CD8-positive, alpha-beta memory T cell (primary cell): ENCODE measurements around the gene SNCA. TPM values are rescaled to one million over a fixed set of nuclear protein-coding genes. Genes with fewer than 3 reads are reported as not detected.

Source experiments
- CTCF ChIA-PET: fragments of 350-600 bp; sonication (Branson Sonifier 250); formaldehyde crosslinking; loops from one replicate; lab custom pipeline; 2021; ENCODE audit warnings: antibody characterized with exemption; lab: Charles Lee
- POLR2A ChIA-PET: fragments of 350-600 bp; sonication (Branson Sonifier 250); formaldehyde crosslinking; loops from one replicate; lab custom pipeline; 2021; ENCODE audit warnings: antibody characterized with exemption; lab: Charles Lee
- DNase-seq, 5 donors: peaks; one replicate each; pipeline versions ENCODE4 v3.0.0 to v3.0.0-alpha.2; 2020 to 2022; ENCODE audit warnings: mixed read lengths in 1 of 5
- H3K27ac ChIP-seq: one replicate; pipeline ENCODE4 v1.7.0; 2013; ENCODE audit warnings: low read depth, mild to moderate bottlenecking, low read length, moderate library complexity
- H3K27me3 ChIP-seq: 2 replicates; pipeline ENCODE4 v1.7.0; 2013; ENCODE audit warnings: low read length, mild to moderate bottlenecking; ENCODE audit not compliant: insufficient read depth, poor library complexity, severe bottlenecking
- H3K36me3 ChIP-seq: 2 replicates; pipeline ENCODE4 v1.7.0; 2013; ENCODE audit warnings: mild to moderate bottlenecking, low read length, moderate library complexity; ENCODE audit not compliant: insufficient read depth
- H3K4me1 ChIP-seq: 2 replicates; pipeline ENCODE4 v1.7.0; 2013; ENCODE audit warnings: mild to moderate bottlenecking, low read length, moderate library complexity; ENCODE audit not compliant: insufficient read depth
- H3K4me3 ChIP-seq: 2 replicates; pipeline ENCODE4 v1.7.0; 2013; ENCODE audit warnings: mild to moderate bottlenecking, low read length
- H3K9me3 ChIP-seq: 2 replicates; pipeline ENCODE4 v1.7.0; 2013; ENCODE audit warnings: mild to moderate bottlenecking, low read length
- H3K27ac Mint-ChIP-seq, 8 donors: one replicate each; pipeline ENCODE4 v1.8.0; 2020 to 2021; ENCODE audit warnings: mixed read lengths in 8 of 8, mild to moderate bottlenecking in 6 of 8, inconsistent platforms in 3 of 8, moderate library complexity in 3 of 8
- H3K27me3 Mint-ChIP-seq, 2 donors: one replicate each; pipeline ENCODE4 v1.8.0; 2020 to 2021; ENCODE audit warnings: mixed read lengths in 2 of 2, mild to moderate bottlenecking in 1 of 2, moderate library complexity in 1 of 2
- H3K36me3 Mint-ChIP-seq, 3 donors: one replicate each; pipeline ENCODE4 v1.8.0; 2020 to 2021; ENCODE audit warnings: mixed read lengths in 3 of 3, inconsistent platforms in 1 of 3, mild to moderate bottlenecking in 1 of 3
- H3K4me1 Mint-ChIP-seq, 3 donors: one replicate each; pipeline ENCODE4 v1.8.0; 2020 to 2021; ENCODE audit warnings: mixed read lengths in 3 of 3, inconsistent platforms in 1 of 3, mild to moderate bottlenecking in 1 of 3
- H3K4me3 Mint-ChIP-seq, 7 donors: one replicate each; pipeline ENCODE4 v1.8.0; 2020 to 2021; ENCODE audit warnings: mixed read lengths in 7 of 7, mild to moderate bottlenecking in 6 of 7, moderate library complexity in 4 of 7, inconsistent platforms in 2 of 7
- H3K9me3 Mint-ChIP-seq, 5 donors: one replicate each; pipeline ENCODE4 v1.8.0; 2020 to 2022; ENCODE audit warnings: mixed read lengths in 5 of 5, mild to moderate bottlenecking in 3 of 5, moderate library complexity in 2 of 5, inconsistent platforms in 1 of 5
- polyA plus RNA-seq: library from polyadenylated mRNA; unstranded; fragments of 300-500 nt; fragmentation: Illumina TruSeq; gene quantifications from one replicate; pipeline ENCODE4 v1.2.3, GENCODE V29; 2021
- total RNA-seq, 2 experiments: library from RNA; stranded (reverse); gene quantifications; one replicate each; pipeline ENCODE4 v1.2.3, GENCODE V29; 2021

Gene SNCA
- total and polyA plus RNA-seq, 3 experiments from 2014 or later: 0.41 to 0.44 (median 0.42) TPM

GRCh38 chr4:89725268-89725667 lies 111.7 kb downstream of the SNCA start:
- H3K9me3 ChIP-seq: no peaks in the 10 kb centered on the region
- H3K36me3 Mint-ChIP-seq: no peaks in the 10 kb centered on the region
- H3K4me3 ChIP-seq: no peak overlapping the region
- ChIA-PET POLR2A (no interaction called here), CTCF (no interaction called here)
- no peak overlapping the region for H3K27ac ChIP-seq
- peaks cover 0 to 2% (median 0%) of the 10 kb centered on the region in 5 donors for H3K9me3 Mint-ChIP-seq
- no peak overlapping the region for H3K4me3 Mint-ChIP-seq
- DNase-seq: no peak
- no peaks in the 10 kb centered on the region for H3K27me3 ChIP-seq
- H3K4me1 Mint-ChIP-seq: no peaks in the 10 kb centered on the region
- H3K27me3 Mint-ChIP-seq: peaks cover 3 to 8% of the 10 kb centered on the region in 2 donors
- H3K4me1 ChIP-seq: no peaks in the 10 kb centered on the region
- H3K36me3 ChIP-seq: no peaks in the 10 kb centered on the region
- no peak overlapping the region for H3K27ac Mint-ChIP-seq

GRCh38 chr4:89724716-89725115 lies 112.2 kb downstream of the SNCA start:
- Mint-ChIP-seq H3K27me3 (peaks cover 3 to 8% of the 10 kb centered on the region in 2 donors), H3K4me3 (no peak overlapping the region), H3K9me3 (peaks cover 0 to 2% (median 0%) of the 10 kb centered on the region in 5 donors), H3K36me3 (no peaks in the 10 kb centered on the region), H3K27ac (no peak overlapping the region), H3K4me1 (no peaks in the 10 kb centered on the region)
- Histone ChIP-seq H3K4me1 (no peaks in the 10 kb centered on the region), H3K27me3 (no peaks in the 10 kb centered on the region), H3K27ac (no peak overlapping the region), H3K4me3 (no peak overlapping the region), H3K9me3 (no peaks in the 10 kb centered on the region), H3K36me3 (no peaks in the 10 kb centered on the region)
- no peak for DNase-seq
- ChIA-PET CTCF (no interaction called here), POLR2A (no interaction called here)

- CTCF ChIA-PET: no interaction called here
- POLR2A ChIA-PET: no interaction called here
- no peak overlapping the region for H3K4me3 Mint-ChIP-seq
These were observed 113.9 kb downstream of the SNCA start for GRCh38 chr4:89723096-89723495.

GRCh38 chr4:89722517-89722916 lies 114.4 kb downstream of the SNCA start:
- Histone ChIP-seq H3K4me3 (no peak overlapping the region), H3K36me3 (no peaks in the 10 kb centered on the region), H3K27ac (no peak overlapping the region), H3K27me3 (no peaks in the 10 kb centered on the region), H3K9me3 (no peaks in the 10 kb centered on the region), H3K4me1 (no peaks in the 10 kb centered on the region)
- ChIA-PET CTCF (no interaction called here), POLR2A (no interaction called here)
- H3K27me3 Mint-ChIP-seq: peaks cover 3 to 8% of the 10 kb centered on the region in 2 donors
- no peak overlapping the region for H3K4me3 Mint-ChIP-seq
- H3K36me3 Mint-ChIP-seq: no peaks in the 10 kb centered on the region
- DNase-seq: no peak
- no peak overlapping the region for H3K27ac Mint-ChIP-seq
- H3K9me3 Mint-ChIP-seq: peaks cover 0 to 2% (median 0%) of the 10 kb centered on the region in 5 donors
- no peaks in the 10 kb centered on the region for H3K4me1 Mint-ChIP-seq

More at GRCh38 chr4:89723096-89723495, 113.9 kb downstream of the SNCA start:
- H3K36me3 Mint-ChIP-seq: no peaks in the 10 kb centered on the region
- DNase-seq: no peak
- H3K9me3 ChIP-seq: no peaks in the 10 kb centered on the region
- no peaks in the 10 kb centered on the region for H3K4me1 Mint-ChIP-seq
- no peaks in the 10 kb centered on the region for H3K4me1 ChIP-seq
- peaks cover 0 to 2% (median 0%) of the 10 kb centered on the region in 5 donors for H3K9me3 Mint-ChIP-seq
- no peaks in the 10 kb centered on the region for H3K27me3 ChIP-seq
- H3K27ac ChIP-seq: no peak overlapping the region
- peaks cover 3 to 8% of the 10 kb centered on the region in 2 donors for H3K27me3 Mint-ChIP-seq
- no peak overlapping the region for H3K4me3 ChIP-seq
- H3K27ac Mint-ChIP-seq: no peak overlapping the region
- H3K36me3 ChIP-seq: no peaks in the 10 kb centered on the region

DNA sequence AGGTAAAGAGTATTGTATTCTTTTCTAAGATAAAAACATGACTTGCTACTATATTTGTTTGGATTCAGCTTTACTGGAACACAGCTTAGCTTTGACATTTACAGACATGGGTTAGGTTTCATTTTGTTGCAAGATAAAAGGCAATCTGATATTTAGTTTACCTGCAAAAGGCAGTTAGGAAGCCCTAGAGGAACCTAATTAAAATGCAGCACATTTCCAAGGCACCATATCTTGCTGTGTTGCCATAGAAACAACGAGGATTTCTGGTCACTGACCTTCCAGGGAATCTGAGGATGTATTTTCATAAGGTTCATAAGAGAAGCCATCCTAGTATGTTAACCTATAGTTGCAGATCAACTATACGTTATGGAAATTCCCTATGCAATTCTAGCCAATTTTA lies 116.0 kb downstream of the SNCA start:
- H3K36me3 Mint-ChIP-seq: no peaks in the 10 kb centered on the region
- peaks cover 0 to 2% (median 0%) of the 10 kb centered on the region in 5 donors for H3K9me3 Mint-ChIP-seq
- H3K4me1 Mint-ChIP-seq: no peaks in the 10 kb centered on the region
- ChIA-PET POLR2A (no interaction called here), CTCF (no interaction called here)
- Histone ChIP-seq H3K27me3 (no peaks in the 10 kb centered on the region), H3K27ac (no peak overlapping the region), H3K4me3 (no peak overlapping the region), H3K9me3 (no peaks in the 10 kb centered on the region), H3K36me3 (no peaks in the 10 kb centered on the region), H3K4me1 (no peaks in the 10 kb centered on the region)
- no peak overlapping the region for H3K4me3 Mint-ChIP-seq
- no peak overlapping the region for H3K27ac Mint-ChIP-seq
- peaks cover 2 to 8% of the 10 kb centered on the region in 2 donors for H3K27me3 Mint-ChIP-seq
- DNase-seq: no peak

DNA sequence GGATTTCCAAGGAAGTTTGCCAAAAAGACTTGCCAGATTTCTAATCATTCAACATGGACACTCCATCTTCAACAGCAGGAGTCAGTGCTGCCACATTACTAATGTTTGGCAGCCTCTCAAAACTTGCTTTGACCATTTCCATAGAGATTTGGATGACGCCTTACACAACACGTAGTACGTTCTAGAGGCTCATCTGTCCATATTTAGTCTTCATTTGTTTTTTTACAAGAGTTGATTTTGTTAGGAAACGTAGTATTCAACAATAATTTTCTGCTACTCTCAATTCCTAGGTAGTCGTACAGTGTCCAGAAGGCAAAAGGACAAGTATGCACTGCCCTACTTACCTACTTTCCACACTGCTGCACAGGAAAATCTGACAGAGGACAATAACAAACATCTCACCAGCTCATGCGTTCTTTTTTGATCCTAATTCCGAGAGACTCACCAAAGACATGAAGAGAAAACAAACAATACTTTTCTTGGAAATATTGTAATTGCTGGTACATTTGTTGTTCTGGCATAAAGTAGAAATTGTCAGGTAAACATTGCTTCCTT lies 117.3 kb downstream of the SNCA start:
- no peaks in the 10 kb centered on the region for H3K27me3 ChIP-seq
- H3K4me3 Mint-ChIP-seq: no peak overlapping the region
- H3K36me3 Mint-ChIP-seq: no peaks in the 10 kb centered on the region
- ChIA-PET CTCF (no interaction called here), POLR2A (no interaction called here)
- DNase-seq: no peak
- no peaks in the 10 kb centered on the region for H3K9me3 ChIP-seq
- H3K27ac Mint-ChIP-seq: no peak overlapping the region
- no peak overlapping the region for H3K27ac ChIP-seq
- H3K4me3 ChIP-seq: no peak overlapping the region
- H3K4me1 ChIP-seq: no peaks in the 10 kb centered on the region
- H3K4me1 Mint-ChIP-seq: no peaks in the 10 kb centered on the region
- no peaks in the 10 kb centered on the region for H3K36me3 ChIP-seq
- H3K27me3 Mint-ChIP-seq: peaks cover 2 to 8% of the 10 kb centered on the region in 2 donors
- no peaks in the 10 kb centered on the region for H3K9me3 Mint-ChIP-seq

GRCh38 chr4:89716893-89717292 lies 120.1 kb downstream of the SNCA start:
- Histone ChIP-seq H3K4me1 (no peaks in the 10 kb centered on the region), H3K4me3 (no peak overlapping the region), H3K27ac (no peak overlapping the region), H3K9me3 (no peaks in the 10 kb centered on the region), H3K36me3 (no peaks in the 10 kb centered on the region), H3K27me3 (no peaks in the 10 kb centered on the region)
- CTCF ChIA-PET: no interaction called here
- no peaks in the 10 kb centered on the region for H3K9me3 Mint-ChIP-seq
- no peak for DNase-seq
- no peak overlapping the region for H3K27ac Mint-ChIP-seq
- H3K4me3 Mint-ChIP-seq: no peak overlapping the region
- H3K27me3 Mint-ChIP-seq: no peaks in the 10 kb centered on the region
- no peaks in the 10 kb centered on the region for H3K36me3 Mint-ChIP-seq
- POLR2A ChIA-PET: no interaction called here
- H3K4me1 Mint-ChIP-seq: no peaks in the 10 kb centered on the region

DNA sequence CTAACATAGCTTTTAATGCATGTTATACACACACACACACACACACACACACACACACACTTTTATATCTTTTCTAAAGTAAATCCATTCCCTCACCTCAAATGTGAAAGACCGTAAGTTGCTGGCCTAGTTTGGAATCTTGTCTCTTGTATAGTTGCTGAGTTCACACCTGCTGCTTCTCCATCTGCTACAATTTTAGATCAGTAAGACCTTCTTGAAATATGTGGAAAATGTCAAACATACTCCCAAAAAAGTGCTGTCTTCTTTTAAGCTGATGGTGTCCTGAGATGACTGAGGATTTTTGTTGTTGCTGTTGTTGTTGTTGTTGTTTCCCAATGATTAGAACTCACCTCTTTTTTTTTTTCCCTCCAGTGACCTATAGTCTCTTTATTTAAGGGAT lies 121.3 kb downstream of the SNCA start:
- H3K36me3 ChIP-seq: no peaks in the 10 kb centered on the region
- H3K4me3 Mint-ChIP-seq: no peak overlapping the region
- no peak for DNase-seq
- no peak overlapping the region for H3K4me3 ChIP-seq
- CTCF ChIA-PET: no interaction called here
- H3K27me3 ChIP-seq: no peaks in the 10 kb centered on the region
- H3K4me1 ChIP-seq: no peaks in the 10 kb centered on the region
- H3K27ac Mint-ChIP-seq: no peak overlapping the region
- H3K27me3 Mint-ChIP-seq: no peaks in the 10 kb centered on the region
- no peak overlapping the region for H3K27ac ChIP-seq
- no peaks in the 10 kb centered on the region for H3K4me1 Mint-ChIP-seq
- H3K9me3 Mint-ChIP-seq: no peaks in the 10 kb centered on the region
- H3K36me3 Mint-ChIP-seq: no peaks in the 10 kb centered on the region
- no peaks in the 10 kb centered on the region for H3K9me3 ChIP-seq
- POLR2A ChIA-PET: no interaction called here
